H1 (cell line): ENCODE results near the gene CTRL. TPM values are rescaled to one million over a fixed set of nuclear protein-coding genes. Genes with fewer than 3 reads are reported as not detected.

Source experiments
- ASH2L ChIP-seq: fragments of 200-600, 300-600 bp; sonication (generic); IDR thresholded peaks from one replicate; pipeline ENCODE4 v1.7.1; 2017; ENCODE audit warnings: low read length
- CHD1 ChIP-seq: IDR thresholded peaks from 2 replicates; pipeline ENCODE4 v1.6.1; 2012; ENCODE audit warnings: low read depth, low read length, improper control_type of control experiment
- CHD7 ChIP-seq: fragments of 300-600 bp; sonication (generic); IDR thresholded peaks from 2 replicates; pipeline ENCODE4 v1.7.1; 2012; ENCODE audit warnings: low read length, moderate library complexity, mild to moderate bottlenecking, inconsistent platforms; ENCODE audit not compliant: insufficient replicate concordance
- CREB1 ChIP-seq: IDR thresholded peaks from 2 replicates; pipeline ENCODE4 v1.6.1; 2012; ENCODE audit warnings: inconsistent platforms
- EGR1 ChIP-seq: IDR thresholded peaks from 2 replicates; pipeline ENCODE4 v1.6.1; 2011; ENCODE audit warnings: low read depth, low read length, borderline replicate concordance
- GTF2F1 ChIP-seq: IDR thresholded peaks from 2 replicates; pipeline ENCODE4 v1.6.1; 2012; ENCODE audit warnings: low read depth, low read length, improper control_type of control experiment, borderline replicate concordance
- RFX5 ChIP-seq: IDR thresholded peaks from 2 replicates; pipeline ENCODE4 v1.6.1; 2011; ENCODE audit warnings: low read depth, low read length, improper control_type of control experiment, borderline replicate concordance
- TBP ChIP-seq: IDR thresholded peaks from 2 replicates; pipeline ENCODE4 v1.6.1; 2011; ENCODE audit warnings: low read depth, low read length, improper control_type of control experiment
- polyA plus RNA-seq, 7 experiments: library from polyadenylated mRNA; depleted of rRNA in 3 of 7; stranded (reverse) in 5 of 7; unstranded in 2 of 7; fragments of >200 nt in 5 of 7; fragments of 200-250 nt in 2 of 7; gene quantifications; 1 replicate in 5 of 7; 2 replicates in 1 of 7; 4 replicates in 1 of 7; pipeline versions ENCODE4 v1.2.1 to v1.2.3, GENCODE V29; 2011 to 2013; ENCODE audit warnings: missing spikeins in 2 of 7, mixed read lengths in 2 of 7
- total RNA-seq: library from RNA; stranded (reverse); fragmentation: NEBNext Ultra II Directional; extraction: Animal tissue kit (Norgen Biotek cat#: 25700); gene quantifications from 2 replicates; pipeline ENCODE4 v1.2.1, GENCODE V29; 2021

Gene CTRL
- total and polyA plus RNA-seq, 2 of the 8 experiments (the other 6 are each of a cell fraction or from before 2014, with no cell fraction given) = 1.7 to 4.2 TPM

GRCh38 chr16:67951485-67951884 lies 19.8 kb upstream of the CTRL start (continued):
- TF ChIP-seq CHD7 (no peak), CHD1 (no peak), RFX5 (no peak), ASH2L (no peak), GTF2F1 (no peak), TBP (no peak), CREB1 (no peak), EGR1 (no peak)
